Eye (tissue), 1 donor: ENCODE data around the gene PDE5A.

Source experiments
- DNase-seq: peaks from one replicate; pipeline ENCODE4 v3.0.0-alpha.2; 2015

The PDE5A gene

GRCh38 chr4:119580293-119580692 lies 48.3 kb downstream of the PDE5A start:
- no peak for DNase-seq

- DNase-seq: no peak
Measured at GRCh38 chr4:119579823-119580222, 48.8 kb downstream of the PDE5A start.

- DNase-seq: peak; percentile 80
Measured at GRCh38 chr4:119570401-119570800, 58.2 kb downstream of the PDE5A start.

GRCh38 chr4:119564106-119564505 lies 64.5 kb downstream of the PDE5A start:
- DNase-seq: no peak

GRCh38 chr4:119559044-119559647 lies 69.5 kb downstream of the PDE5A start:
- peak; percentile 81 for DNase-seq

GRCh38 chr4:119550857-119551532 lies 77.6 kb downstream of the PDE5A start:
- DNase-seq: peak; percentile 38

GRCh38 chr4:119549639-119550038 lies 79.0 kb downstream of the PDE5A start:
- DNase-seq: no peak

- DNase-seq: peak; percentile 42
Measured at GRCh38 chr4:119543779-119544178, 84.8 kb downstream of the PDE5A start.

- no peak for DNase-seq
Measured at GRCh38 chr4:119543187-119543586, 85.4 kb downstream of the PDE5A start.

GRCh38 chr4:119540249-119540648 lies 88.4 kb downstream of the PDE5A start:
- DNase-seq: no peak

GRCh38 chr4:119537586-119537985 lies 91.0 kb downstream of the PDE5A start:
- no peak for DNase-seq

- no peak for DNase-seq
Measured at GRCh38 chr4:119536572-119537528, 91.8 kb downstream of the PDE5A start.

GRCh38 chr4:119532319-119532718 lies 96.3 kb downstream of the PDE5A start:
- DNase-seq: no peak

- no peak for DNase-seq
Measured at GRCh38 chr4:119529788-119530187, 98.8 kb downstream of the PDE5A start.

GRCh38 chr4:119526786-119527550 lies 101.6 kb downstream of the PDE5A start:
- no peak for DNase-seq

GRCh38 chr4:119525771-119526712 lies 102.6 kb downstream of the PDE5A start:
- DNase-seq: no peak

- DNase-seq: no peak
Measured at GRCh38 chr4:119525005-119525749, 103.4 kb downstream of the PDE5A start.

GRCh38 chr4:119523399-119523798 lies 105.2 kb downstream of the PDE5A start:
- no peak for DNase-seq

GRCh38 chr4:119521268-119521667 lies 107.3 kb downstream of the PDE5A start:
- DNase-seq: no peak

GRCh38 chr4:119518915-119519410 lies 109.6 kb downstream of the PDE5A start:
- no peak for DNase-seq
